GF-D8 (cell line): Measurements from ENCODE around the gene SAMSN1.
"Not testable (repeated sequence)": the region's sequence is repeated elsewhere in the genome, so short reads cannot be mapped to it uniquely, and the experiment has no call there.

Source experiments
- DNase-seq: peaks from one replicate; lab custom pipeline; 2025; lab: John Stamatoyannopoulos, UW

SAMSN1 gene

DNA sequence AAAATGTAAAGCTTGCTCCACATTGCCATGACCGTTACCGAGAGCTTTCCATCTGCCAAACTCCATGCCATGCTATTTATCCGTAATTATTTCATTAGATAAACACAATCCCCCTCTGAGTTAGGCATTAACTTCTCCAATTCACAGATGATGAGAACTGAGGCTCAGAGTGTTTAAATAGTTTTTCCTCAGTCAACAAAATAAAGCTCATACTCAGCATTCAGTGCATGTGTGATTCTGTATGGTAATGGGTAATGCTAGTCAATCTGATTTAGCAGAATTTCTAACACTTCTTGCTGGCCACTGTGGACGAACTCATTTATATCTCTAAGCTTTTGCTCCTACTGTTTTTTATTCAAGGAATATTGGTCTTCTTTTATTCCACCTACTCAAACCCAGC lies 17.3 kb downstream of the SAMSN1 start:
- DNase-seq, result no peak

DNA sequence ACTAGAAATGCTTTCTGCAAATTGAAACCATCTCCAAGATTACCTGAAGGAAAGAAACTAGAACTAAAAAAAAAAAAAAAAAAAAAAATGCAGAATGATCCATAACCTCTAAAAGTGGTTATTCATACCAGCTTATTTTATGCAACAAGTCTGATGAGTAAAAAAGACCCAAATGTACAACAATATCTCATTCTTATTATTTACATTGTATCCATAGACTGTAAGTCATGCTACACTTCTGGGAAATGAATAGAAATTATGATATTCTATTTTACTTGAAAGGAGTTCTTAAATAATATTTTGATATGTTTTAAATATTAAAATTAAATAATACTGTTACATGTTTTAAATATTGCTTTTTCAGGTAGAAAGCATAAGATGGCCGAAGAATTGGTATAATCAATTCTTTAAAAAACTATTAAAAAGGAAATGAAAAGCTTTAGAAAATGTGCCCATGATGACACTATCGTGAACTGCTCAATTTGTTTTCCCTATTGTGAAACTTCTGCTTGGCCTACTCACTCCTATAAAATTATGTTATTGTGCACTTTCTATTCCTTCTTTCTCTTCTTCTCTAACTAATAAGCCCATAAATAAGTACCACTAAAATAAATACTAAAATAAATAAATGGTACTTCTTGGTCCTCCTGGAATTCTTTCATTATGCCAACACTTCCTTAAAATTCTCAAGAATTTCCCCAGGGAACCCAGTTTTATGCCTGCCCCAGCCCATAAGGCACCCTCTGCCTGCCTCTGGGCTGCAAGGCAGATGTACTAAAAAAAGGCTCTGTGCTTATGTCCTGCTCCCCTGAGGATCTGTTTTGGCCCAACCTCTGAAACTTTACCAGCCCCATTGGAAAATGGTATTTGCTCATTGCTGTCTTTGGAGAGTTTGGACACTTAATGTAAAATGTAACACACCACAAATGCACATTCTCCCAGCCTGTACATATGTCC lies 18.1 kb downstream of the SAMSN1 start:
- peak; percentile 59 for DNase-seq

DNA sequence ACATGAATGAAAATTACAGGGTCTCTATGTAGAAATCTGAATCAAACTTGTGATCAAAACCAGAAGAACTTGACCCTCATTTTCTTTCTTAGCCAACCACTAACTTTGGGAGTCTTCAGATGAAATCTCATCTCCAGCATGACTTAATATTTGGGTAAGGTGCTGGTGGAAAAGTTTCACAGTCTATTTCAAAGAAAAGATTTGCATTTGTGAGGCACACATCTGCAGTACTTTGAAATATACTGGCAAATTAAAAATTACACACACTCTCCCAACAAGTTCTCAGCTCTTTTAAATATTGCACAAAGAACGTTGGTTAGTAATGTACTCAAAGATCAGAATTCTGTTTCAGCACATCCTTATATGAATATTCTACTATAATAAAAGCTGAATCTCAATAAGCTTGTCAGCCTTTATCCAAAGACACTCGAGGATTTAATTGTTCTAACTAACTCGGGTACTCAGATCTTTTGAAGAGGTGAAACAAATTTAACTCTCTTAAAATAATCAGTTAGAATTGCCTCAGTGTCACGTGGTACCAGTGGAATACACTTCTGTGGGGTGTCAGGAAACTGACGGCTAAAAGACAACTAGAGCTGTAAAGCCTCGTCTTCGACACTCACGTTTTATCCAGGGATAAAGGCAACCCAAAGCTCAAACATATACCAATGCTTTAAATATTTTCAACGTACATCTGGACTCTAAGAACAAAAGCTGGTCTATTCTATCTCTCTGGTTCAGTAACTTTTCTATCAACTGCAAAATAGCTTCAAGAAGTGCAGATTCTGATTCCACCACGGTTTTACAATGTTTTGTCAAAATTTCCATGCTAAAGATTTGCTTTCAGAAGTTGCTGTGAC lies 19.0 kb downstream of the SAMSN1 start:
- peak; percentile 41 for DNase-seq

DNA sequence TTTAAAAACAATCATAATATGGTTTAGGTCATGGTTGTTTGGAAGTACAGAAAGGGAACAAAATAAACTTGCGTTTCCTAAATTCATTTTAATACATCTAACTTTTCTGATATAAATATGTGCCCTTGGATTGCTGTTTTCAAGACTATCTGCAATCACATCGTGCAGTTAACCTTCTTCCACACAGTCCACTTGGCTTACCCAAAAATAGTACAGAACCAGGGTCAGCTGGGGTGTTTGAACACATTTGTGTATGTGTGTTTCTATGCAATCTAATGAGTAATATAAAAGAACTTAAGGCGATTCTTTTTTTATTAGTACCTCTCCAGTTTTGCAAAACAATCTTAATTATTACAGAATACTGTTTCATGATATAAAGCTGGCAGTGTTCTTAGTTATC lies 19.9 kb downstream of the SAMSN1 start:
- DNase-seq, result no peak

DNA sequence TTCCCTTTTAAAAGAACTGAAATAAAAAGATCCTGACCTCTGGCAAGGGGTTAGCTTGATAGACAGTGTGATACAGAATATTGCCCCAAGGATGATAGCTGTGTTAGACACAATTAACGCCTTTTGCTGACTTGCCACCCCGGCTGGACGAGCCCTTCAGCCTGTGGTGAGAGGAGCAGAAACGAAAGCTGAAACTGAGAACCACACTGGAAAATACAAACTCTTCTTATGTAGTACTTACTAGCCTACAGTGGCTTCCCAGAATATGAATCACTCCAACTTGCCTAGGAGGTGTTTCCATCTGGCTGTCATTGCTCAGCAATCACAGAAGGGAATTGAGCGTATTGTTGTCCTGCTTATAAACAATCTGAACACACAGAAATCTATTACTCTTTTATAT lies 22.9 kb downstream of the SAMSN1 start:
- DNase-seq, result peak; percentile 14

DNA sequence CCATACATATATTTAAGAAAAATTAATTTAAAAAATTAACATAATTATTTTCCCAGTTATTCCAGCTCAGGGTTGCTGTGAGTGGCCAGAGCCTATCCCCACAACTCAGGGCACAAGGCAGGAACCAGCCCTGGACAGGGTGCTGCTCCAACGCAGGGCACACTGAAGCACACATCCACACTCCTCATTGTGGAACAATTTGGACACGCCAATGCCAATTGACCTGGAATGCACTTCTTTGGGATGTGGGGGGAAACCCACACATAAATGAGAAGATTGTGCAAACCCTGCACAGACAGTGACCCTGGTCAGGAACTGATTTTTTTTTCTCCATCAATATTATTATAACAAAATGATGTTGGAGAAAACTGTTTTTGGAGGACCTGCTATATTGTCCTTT lies 23.4 kb downstream of the SAMSN1 start:
- DNase-seq, result no peak

DNA sequence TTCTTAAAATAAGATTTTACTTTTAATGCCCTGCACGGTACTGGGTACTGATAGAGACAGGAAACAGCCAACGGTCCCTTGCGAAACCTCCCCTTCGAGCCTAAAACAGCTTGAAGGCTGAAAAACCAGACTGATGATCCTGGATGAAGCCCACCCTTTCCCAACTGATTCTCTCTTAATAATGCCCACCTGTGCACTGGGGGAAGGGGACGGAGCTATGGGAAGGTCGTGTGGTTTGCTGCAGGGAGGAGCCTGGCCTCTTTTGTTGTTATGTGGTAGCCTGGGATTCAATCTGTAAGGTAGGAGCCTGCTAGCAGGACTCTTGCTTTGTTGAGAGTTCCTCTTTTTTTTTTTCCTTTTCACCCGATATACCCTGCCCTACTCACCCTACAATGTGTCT lies 25.6 kb downstream of the SAMSN1 start:
- DNase-seq, result peak; percentile 96

DNA sequence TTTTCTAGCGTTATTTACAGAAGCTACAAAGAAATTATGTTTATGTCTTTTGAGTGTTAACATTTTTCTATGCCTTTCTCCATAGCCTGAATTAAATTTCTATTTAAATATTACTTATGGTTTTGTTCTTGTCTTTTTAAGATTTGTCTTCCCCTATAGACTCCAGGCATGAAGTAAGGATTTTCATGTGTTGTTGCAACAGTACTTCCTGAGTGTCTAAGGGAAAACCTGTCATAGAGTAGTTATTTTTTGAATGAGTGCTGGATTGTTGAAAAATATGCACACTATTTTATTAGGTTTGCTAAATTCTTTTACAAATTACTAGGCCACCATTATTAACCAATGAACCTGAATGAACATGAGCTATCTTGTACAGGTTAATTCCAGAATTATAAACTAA lies 27.1 kb downstream of the SAMSN1 start:
- DNase-seq, result peak; percentile 45

DNA sequence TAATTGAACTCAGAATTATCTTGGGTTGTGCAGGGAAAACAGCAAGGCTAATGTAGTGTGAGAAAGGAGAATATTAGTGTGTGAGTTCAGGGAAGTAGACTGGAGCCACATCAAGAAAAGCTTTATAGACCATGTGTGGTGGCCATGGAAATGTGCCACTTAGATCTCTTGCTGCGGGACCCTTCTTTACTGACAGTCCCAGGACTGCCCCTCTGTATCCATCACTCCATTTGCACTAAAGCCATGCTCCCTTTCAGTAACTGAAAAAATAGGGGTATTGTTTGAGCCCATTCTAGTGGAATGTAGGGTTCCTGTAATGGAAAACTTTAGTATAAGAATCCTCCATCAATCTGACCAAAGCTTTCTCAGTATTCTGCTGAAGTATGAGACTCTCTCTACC lies 32.3 kb downstream of the SAMSN1 start:
- DNase-seq, result no peak

DNA sequence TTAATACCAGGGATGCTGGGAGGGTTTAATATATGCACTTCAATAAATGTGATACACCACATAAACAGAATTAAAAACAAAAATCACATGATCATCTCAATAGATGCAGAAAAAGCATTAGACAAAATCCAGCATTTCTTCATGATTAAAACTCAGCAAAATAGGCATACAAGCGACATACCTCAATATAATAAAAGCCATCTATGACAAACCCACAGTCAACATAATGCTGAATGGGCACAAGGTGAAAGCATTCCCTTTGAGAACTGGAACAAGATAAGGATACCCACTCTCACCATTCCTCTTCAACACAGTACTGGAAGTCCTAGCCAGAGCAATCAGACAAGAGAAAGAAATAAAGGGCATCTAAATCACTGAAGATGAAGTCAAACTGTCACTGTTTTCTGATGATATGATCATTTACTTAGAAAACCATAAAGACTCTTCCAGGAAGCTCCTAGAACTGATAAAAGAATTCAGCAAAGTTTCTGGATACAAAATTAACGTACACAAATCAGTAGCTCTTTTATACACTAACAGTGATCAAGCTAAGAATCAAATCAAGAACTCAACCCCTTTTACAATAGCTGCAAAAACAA lies 39.2 kb downstream of the SAMSN1 start:
- DNase-seq, result not testable (repeated sequence)

DNA sequence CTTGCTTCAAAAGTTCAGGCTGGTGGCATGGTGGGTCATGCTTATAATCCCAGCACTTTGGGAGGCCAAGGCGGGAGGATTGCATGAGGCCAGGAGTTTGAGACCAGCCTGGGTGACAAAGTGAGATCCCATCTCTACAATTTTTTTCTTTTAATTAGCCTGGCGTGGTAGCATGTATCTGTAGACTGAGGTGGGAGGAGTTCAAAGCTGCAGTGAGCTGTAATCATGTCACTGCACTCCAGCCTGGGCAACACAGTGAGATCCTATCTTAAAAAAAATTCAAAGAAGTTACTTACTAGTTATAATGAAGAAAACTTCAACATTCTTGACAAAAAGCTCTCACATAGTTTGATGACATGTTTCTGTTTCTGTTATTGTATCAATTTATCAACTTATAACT lies 45.2 kb downstream of the SAMSN1 start:
- no peak for DNase-seq

DNA sequence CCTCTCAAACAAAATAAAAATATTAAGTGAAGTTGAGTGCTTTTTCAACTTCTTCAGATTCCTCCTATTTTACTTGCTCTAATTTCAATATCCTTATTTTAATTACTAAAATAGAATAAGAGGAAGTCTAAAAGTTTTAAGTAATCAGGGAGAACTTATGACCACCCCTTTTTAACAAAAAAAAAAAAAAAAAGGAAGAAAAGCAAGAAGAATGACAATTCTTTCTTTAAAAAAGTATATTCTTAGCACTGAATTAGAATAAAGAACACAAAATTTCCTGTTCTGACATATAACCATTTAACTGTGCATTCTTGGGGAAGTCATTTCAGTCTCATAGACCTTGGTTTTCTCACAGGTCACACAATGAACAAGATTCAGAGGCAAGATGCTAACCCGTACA lies 46.8 kb downstream of the SAMSN1 start:
- no peak for DNase-seq

DNA sequence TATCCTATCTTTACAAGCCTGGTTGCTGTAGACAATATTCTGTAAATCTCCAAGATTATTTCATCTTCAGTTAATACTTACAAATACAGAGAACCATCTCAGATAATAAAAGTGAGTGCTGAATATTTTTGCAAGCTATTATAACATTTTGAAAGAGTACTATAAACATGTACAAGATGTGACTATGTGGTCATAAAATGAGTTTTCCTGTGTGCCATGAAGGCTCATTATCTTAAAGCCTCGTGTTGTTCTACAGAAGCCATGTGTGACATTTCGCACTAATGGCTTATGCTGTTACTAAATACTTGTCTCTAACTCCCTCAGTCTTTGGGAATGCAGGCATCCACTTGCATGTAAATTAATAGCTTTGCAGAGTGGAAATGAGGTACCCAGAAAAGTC lies 48.3 kb downstream of the SAMSN1 start:
- no peak for DNase-seq

DNA sequence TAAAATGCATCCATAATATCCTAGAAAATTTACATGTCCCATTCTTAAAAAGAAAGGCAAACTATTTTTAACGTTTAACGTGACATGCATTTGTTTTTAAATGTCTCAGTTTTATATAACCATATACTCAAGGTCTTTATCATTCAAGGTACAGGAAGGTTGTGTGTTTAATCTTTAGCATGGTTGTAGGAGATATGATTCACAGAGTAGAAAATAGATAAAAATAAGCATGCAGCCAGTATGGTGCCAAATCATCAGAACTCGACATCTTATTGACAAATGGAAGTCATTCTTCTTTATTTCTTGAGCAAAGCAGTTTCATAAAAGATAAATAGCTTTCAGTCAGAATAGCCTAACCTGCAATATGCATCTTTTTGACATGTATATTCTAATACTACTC lies 51.0 kb downstream of the SAMSN1 start:
- no peak for DNase-seq

DNA sequence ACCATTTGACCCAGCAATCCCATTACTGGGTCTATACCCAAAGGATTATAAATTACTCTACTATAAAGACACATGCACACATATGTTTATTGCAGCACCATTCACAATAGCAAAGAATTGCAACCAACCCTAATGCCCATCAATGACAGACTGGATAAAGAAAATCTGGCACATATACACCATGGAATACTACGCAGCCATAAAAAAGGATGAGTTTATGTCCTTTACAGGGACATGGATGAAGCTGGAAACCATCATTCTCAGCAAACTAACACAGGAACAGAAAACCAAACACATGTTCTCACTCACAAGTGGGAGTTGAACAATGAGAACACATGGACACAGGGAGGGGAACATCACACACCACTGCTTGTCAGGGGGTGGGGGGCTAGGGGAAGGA lies 51.9 kb downstream of the SAMSN1 start:
- DNase-seq, result not testable (repeated sequence)

DNA sequence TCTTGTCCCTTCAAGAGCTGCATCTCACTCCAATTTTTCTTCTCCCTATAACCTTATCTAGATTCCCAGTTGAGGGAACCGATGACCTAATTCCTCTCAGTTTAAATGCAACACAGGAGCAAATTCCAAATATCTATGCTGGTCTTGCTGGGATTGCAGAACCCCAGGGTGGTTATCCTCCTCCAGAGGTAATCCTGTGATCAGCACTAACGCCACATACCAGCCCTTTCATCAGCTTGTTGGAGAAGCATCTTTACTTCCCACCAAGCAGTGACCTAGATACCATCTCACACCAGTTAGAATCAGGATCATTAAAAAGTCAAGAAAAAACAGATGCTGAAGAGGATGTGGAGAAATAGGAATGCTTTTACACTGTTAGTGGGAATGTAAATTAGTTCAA lies 52.4 kb downstream of the SAMSN1 start:
- no peak for DNase-seq

DNA sequence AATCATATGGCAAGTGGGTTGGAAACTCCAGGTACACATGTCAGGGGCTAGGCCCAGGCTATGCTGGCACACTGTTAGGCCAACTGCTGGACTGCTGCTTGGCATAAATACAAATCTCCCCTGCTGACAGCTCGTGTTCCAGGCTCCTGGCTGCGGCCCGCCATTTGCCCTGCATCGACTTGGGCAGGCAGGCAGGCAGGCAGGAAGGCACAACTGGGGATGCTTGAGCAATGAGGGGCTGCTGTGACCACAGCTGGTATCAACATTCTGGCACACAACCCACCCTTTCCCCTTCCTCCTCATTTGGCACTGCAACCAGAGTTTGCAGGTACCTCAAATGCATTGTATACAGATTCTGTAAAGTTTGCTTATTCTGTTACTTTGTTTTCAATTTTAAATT lies 53.2 kb downstream of the SAMSN1 start:
- DNase-seq, result no peak

DNA sequence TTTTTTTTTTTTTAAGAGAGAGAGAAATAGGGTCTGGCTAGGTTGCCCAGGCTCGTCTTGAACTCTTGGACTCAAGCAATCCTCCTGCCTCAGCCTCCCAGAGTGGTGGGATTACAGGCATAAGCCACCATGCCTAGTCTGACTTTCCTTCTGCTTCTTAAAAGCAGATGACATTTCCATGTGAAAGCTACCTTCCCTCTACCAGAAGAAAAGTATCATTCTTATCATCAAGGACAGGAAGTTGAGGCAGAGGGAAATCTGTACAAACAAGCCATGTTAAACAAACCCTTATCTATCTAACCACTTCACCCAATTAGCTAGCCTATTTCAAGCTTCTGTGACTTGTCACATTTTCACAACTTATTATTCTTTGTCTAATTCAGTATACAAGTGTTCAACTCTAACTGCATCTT lies 54.8 kb downstream of the SAMSN1 start:
- no peak for DNase-seq

DNA sequence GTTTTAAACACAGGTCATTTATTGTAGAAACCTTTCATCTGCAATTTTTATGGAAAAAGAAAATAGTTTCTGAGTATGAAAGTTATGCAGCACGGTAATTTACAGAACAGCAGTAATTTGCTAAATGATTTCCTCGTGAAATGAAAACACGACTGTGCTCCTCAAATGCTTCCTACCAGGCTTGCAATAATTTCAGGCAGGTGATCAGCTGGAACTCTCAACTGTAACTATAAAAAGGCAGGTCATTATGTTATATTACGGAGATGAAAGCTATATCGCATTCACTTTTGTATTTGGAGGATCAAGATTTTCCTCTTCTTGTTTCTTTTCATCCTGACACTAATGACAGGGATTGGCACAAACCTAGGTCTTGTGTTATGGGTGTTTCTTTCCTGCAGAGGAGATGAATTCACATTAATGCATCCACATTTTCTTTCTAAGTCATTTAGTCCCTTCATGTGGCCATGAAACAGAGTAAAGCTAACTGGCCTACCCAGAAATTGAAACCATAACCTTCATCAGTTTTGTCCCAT lies 57.4 kb downstream of the SAMSN1 start:
- no peak for DNase-seq

DNA sequence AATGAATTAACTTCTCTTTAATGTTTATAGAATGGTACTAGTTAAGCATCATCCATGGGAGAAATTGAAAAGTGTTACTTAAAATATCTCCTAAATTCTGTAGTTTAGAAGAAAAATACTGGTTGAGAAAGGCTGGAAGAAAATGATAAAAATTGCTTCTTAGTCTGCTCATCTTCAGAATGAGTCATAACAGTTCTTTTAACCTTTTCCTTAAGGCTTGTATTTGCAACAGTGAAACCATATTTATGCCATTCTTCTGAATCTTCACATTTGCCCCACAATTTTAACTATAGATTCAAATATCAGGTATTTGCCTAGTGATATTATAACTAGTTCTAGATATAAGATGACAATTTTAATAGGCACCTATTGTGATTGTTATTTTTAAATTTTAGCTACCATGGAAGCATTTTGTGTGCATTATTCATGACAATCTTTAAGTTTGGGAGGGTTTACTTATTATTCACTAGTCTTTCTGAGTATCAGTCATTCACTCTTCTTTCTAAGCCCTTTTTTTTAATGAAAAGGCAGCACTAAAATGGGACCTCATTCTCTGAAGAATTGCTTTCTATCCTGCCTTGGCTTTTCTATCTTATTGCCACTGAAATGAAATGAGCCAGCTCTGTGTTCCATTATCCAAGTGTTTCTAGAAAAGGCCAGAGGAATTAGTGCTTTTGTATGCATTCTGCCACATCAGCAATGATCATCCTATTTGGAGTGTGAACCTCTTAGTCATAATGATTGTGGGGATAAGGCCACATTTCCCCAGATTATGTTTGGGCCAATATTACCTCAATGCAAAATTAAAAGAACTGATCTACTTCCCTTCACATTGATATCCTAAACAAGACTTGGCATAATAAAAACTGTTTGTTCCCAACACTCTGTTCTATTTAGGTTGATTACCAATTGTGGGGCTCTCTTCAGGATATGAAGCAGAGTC lies 58.4 kb downstream of the SAMSN1 start:
- DNase-seq, result no peak

DNA sequence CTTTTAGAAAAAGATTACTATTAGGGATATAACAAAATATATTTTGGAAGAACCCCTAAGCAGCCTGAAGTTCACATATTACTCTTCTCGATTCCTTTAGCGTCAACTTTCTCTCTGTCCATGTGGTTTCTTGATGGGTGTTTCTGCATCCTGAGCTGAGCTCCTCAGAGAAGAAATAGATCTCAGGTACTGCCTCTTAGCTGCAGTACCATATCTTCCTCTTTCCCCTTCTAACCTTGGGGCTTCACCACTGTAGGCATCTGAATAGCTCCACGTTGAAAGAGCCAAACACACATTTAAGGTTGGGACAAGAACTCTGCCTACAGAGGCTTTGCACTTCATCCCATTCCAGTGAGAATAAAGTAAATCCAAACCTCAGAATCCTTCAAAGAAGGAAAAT lies 59.2 kb downstream of the SAMSN1 start:
- DNase-seq, result no peak
